NCI-H1417 treated with DMSO at 0.1 percent for 48 hours (cell line): Measurements from ENCODE around the gene SMCR8.
"Not testable (repeated sequence)": the region's sequence is repeated elsewhere in the genome, so short reads cannot be mapped to it uniquely, and the experiment has no call there.

ENCODE experiments used
- DNase-seq: peaks from one replicate; lab custom pipeline; 2025; lab: John Stamatoyannopoulos, UW

SMCR8 gene

DNA sequence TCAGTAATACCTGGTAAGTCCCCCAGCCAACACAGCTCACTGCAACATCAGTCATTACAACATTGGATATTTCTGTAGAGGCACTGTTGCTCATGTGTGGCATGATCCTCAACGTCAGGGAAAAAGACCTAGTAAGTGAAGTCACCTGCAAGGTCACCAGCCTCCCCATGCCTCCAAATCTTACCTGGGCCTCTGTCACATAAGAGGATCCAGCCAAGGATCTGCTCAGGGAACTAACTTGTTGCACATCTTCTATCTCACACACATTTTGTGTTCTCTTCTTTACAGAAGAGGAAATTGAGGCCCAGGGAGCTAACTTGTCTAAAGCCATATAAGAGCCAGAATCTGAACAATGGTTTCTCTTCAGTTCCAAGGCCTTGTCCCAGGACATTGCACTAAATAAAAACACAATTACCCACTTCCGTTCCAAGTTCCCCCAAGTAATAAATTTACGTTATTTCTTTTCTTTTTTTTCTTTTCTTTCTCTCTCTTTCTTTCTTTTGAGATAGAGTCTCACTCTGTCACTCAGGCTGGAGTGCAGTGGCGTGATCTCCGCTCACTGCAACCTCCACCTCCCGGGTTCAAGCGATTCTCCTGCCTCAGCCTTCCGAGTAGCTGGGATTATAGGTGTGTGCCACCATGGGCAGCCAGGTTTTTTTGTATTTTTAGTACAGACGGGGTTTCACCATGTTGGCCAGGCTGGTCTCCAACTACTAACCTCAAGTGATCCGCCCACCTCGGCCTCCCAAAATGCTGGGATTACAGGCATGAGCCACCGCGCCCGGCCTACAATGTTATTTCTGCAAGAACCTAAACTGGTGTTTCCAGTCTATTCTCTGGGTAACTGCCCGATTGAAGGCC is 47.0 kb downstream of the SMCR8 start:
- DNase-seq: no peak

DNA sequence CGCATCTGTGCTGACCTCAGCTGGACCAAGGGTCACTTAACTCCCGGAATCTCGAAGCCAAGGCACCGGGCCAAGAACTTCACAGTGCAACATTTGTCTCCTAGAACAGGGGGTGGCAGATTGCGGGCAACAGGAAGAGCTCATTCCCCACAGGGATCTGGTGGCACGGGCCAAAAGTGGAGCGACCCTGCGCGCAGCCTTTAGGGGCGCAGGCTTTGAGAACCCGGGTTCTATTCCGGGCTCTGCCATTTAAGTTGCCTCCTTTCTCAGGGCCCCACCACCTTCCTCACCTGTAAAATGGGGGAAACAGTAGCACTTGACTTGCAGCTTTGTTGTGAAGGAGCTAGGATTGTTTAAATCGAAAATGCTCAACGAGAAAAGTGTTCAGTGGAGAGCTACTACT is 47.6 kb downstream of the SMCR8 start:
- DNase-seq: no peak

DNA sequence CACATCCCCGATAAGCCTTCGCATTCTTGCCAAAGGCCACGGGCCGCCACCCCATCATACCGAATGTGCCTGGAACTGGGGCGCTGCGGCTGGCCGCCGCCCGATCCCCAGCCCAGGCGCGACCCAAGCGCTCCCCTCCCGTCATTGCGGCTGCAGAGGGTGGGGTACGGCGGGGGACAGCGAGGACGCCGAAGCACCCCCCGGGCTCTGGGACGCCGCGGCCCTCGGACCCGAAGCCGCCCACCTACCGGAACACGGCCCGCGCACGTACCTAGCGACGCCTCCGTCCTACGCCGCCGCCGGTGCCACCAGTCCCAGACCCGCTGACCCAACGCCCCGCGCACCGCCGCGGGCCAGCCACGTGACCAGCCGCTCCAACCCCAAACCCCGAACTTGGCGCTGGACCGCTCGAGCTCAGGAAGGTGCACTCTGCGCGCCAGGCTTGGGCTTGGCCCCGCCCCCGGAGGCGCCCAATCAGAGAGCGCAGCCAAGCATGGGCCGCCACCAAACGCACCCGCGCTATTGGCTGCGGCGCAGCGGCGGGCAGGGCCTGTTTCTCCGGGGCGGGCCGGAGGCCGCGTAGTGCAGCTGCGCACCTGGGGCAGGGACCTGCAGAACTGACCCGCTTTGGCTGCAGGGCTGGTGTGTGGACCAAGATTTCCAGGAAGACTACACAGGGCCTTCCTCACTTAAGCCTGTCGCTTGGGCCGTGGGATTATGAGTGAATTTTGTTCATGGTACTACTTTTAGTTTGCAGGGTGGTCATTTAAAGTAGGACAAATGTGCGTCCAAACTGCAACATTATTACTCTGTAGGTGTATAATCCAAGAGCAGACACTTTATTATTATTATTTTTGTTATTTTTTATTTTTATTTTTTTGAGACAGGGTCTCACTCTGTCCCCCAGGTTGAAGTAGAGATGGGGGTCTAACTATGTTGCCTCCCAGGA is 48.3 kb downstream of the SMCR8 start, which contains the start of gene SHMT1:
Gene SHMT1, minus strand, starts transcription at position 450 of the 949 bp plus-strand sequence. CDS start 7,569 bp downstream, outside the sequence.
- DNase-seq: no peak

DNA sequence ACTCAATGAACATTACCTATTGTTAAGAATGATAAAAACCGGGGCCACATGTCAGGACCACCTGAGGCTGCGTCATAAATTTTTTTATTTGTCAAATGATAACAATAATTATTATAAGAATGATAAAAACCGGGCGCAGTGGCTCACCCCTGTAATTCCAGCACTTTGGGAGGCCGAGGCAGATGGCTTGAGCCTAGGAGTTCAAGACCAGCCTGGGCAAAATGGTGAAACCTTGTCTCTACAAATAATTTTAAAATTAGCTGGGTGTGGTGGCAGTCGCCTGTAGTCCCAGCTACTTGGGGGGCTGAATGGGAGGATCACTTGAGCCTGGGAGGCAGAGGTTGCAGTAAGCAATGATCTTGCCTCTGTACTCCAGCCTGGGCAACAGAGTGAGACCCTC is 49.1 kb downstream of the SMCR8 start:
- no peak for DNase-seq

DNA sequence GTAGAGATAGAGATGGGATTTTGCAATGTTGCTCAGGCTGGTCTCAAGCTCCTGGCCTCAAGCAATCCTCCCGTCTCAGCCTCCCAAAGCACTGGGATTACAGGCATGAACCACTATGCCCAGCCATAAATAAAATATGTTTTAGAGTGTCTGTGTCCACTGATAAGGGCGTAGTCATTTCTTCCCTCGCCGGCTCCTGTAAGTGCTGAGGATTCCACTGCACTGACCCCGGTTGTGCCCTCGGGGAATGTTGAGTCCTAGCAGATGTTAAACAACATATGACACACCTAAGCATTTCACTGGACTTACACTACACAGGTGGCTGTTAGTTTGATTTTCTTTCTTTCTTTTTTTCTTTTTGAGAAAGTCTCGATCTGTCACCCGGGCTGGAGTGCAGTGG is 53.9 kb downstream of the SMCR8 start:
- no peak for DNase-seq

DNA sequence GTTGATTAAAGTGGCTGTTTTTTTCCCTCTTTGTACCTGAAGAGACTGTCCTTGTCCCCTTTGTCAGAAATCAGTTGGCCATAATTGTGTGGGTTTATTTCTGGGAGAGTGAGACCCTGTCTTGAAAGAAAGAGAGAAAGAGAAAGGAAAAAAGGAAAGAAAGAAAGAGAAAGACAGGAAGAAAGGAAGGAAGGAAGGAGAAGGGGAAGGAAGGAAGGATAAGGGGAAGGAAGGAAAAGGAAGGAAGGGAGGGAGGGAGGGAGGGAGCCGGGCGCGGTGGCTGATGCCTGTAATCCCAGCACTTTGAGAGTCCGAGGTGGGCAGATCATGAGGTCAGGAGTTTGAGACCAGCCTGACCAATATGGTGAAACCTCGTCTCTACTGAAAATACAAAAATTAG is 55.7 kb downstream of the SMCR8 start:
- no peak for DNase-seq

DNA sequence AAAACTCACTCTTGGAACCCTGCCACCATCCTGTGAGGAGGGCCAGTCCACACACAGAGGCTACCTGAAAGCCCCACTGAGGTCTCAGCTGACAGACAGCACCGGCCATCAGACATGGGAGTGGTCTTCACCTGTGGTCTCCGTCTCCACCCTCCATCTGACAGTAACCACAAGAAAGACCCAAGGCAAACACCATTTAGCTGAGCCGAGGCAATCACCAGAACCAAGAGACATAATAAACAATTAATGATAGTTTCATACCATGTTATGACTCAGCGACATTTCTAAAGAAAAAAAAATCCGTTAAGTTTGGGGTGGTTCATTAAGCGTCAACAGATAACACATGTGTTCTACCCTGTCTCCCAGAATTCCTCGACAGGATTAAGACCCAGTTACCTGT is 56.4 kb downstream of the SMCR8 start:
- DNase-seq: no peak

DNA sequence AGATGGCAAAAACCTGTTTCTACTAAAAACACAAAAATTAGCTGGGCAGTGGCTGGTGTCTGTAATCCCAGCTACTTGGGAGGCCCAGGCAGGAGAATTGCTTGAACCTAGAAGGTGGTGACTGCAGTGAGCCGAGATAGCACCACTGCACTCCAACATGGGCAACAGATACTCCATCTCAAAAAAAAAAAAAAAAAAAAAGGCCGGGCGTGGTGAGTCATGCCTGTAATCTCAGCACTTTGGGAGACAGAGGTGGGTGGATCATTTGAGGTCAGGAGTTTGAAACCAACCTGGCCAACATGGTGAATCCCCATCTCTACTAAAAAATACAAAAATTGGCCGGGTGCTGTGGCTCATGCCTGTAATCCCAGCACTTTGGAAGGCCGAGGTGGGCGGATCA is 58.1 kb downstream of the SMCR8 start:
- DNase-seq: not testable (repeated sequence)

DNA sequence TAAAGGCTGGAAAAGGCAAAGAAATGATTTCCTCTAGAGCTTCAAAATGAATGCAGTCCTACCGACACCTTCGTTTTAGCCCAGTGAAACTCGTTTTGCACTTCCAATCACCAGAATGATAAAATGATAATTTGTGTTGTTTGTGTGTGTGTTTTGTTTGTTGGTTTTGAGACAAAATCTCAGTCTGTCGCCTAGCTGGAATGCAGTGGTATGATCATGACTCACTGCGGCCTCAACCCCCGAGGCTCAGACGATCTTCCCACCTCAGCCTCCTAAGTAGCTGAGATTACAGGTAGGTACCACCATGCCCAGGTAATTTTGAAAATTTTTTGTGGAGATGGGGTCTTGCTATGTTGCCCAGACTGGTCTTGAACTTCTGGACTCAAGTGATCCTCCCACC is 59.1 kb downstream of the SMCR8 start:
- DNase-seq: no peak
